ENCODE data around the gene C2CD3.

Gene C2CD3

GRCh38 chr11:74057249-74058151, 113.3 kb downstream of the C2CD3 start:
- no peak for DNase-seq

GRCh38 chr11:74055938-74056337, 114.9 kb downstream of the C2CD3 start:
- no peak for DNase-seq

GRCh38 chr11:74050465-74050864, 120.3 kb downstream of the C2CD3 start:
- DNase-seq, result no peak

- no peak for DNase-seq
These were observed 121.8 kb downstream of the C2CD3 start for GRCh38 chr11:74048993-74049392.

- DNase-seq, result no peak
These were observed 126.3 kb downstream of the C2CD3 start for GRCh38 chr11:74044538-74044937.

GRCh38 chr11:74043450-74043849, 127.4 kb downstream of the C2CD3 start:
- no peak for DNase-seq

GRCh38 chr11:74037309-74037708, 133.5 kb downstream of the C2CD3 start:
- DNase-seq, result no peak

- no peak for DNase-seq
These were observed 135.5 kb downstream of the C2CD3 start for GRCh38 chr11:74035264-74035663.

- no peak for DNase-seq
These were observed 137.8 kb downstream of the C2CD3 start for GRCh38 chr11:74033046-74033445.

- DNase-seq, result no peak
These were observed 139.8 kb downstream of the C2CD3 start for GRCh38 chr11:74030723-74031676.

- DNase-seq, result no peak
These were observed 145.2 kb downstream of the C2CD3 start for GRCh38 chr11:74025467-74026166.

- DNase-seq, result no peak
These were observed 146.4 kb downstream of the C2CD3 start for GRCh38 chr11:74024261-74025029.

- DNase-seq, result no peak
These were observed 147.5 kb downstream of the C2CD3 start for GRCh38 chr11:74023276-74023675.

- no peak for DNase-seq
These were observed 148.3 kb downstream of the C2CD3 start for GRCh38 chr11:74022546-74022945.

- DNase-seq, result no peak
These were observed 148.8 kb downstream of the C2CD3 start for GRCh38 chr11:74021998-74022397.

- DNase-seq, result no peak
These were observed 150.3 kb downstream of the C2CD3 start for GRCh38 chr11:74020539-74020938.

- DNase-seq, result peak; percentile 24
These were observed 150.9 kb downstream of the C2CD3 start for GRCh38 chr11:74019860-74020259.

GRCh38 chr11:74019104-74019738, 151.6 kb downstream of the C2CD3 start:
- DNase-seq, result no peak

GRCh38 chr11:74018331-74019005, 152.3 kb downstream of the C2CD3 start:
- no peak for DNase-seq

GRCh38 chr11:74017631-74018030, 153.2 kb downstream of the C2CD3 start:
- no peak for DNase-seq
